AG04450 (cell line): ENCODE measurements around the gene TBP. TPM values are rescaled to one million over a fixed set of nuclear protein-coding genes. Genes with fewer than 3 reads are reported as not detected.

Source experiments
- CTCF ChIA-PET: fragments of 300-600, 350-600 bp; formaldehyde crosslinking; extraction: SDS; loops from one replicate; lab custom pipeline; 2022; ENCODE audit warnings: antibody characterized with exemption, inconsistent platforms; lab: Charles Lee
- POLR2A ChIA-PET: fragments of 350-600 bp; formaldehyde crosslinking; extraction: SDS; loops from one replicate; lab custom pipeline; 2021; ENCODE audit warnings: antibody characterized with exemption, inconsistent platforms; lab: Yijun Ruan, JAX
- DNase-seq: peaks from one replicate; pipeline ENCODE4 v3.0.0-alpha.2; 2011; ENCODE audit warnings: low read depth, low spot score
- H3K27ac ChIP-seq: one replicate; pipeline ENCODE4 v1.5.1; 2012; ENCODE audit warnings: low read depth, low read length, control low read depth
- H3K27me3 ChIP-seq: one replicate; pipeline ENCODE4 v1.6.0; 2012; ENCODE audit warnings: low read length; ENCODE audit not compliant: control insufficient read depth, insufficient read depth
- H3K4me3 ChIP-seq: 2 replicates; pipeline ENCODE4 v1.5.1; 2011; ENCODE audit warnings: mild to moderate bottlenecking, low read depth, low read length, control low read depth
- H3K9me3 ChIP-seq: 2 replicates; pipeline ENCODE4 v1.5.1; 2012; ENCODE audit warnings: low read length; ENCODE audit not compliant: control insufficient read depth, insufficient read depth
- polyA plus RNA-seq: library from polyadenylated mRNA; depleted of rRNA; stranded (reverse); fragments of >200 nt; gene quantifications from 2 replicates; pipeline ENCODE4 v1.2.3, GENCODE V29; 2011
- TF ChIP-seq, protein P1 (sequence below): IDR thresholded peaks from 2 replicates; pipeline ENCODE4 v1.5.1; 2011; ENCODE audit warnings: low read depth, low read length, control low read depth, inconsistent platforms

Gene TBP
- polyA plus RNA-seq, 1 experiment: 14.3 TPM

DNA sequence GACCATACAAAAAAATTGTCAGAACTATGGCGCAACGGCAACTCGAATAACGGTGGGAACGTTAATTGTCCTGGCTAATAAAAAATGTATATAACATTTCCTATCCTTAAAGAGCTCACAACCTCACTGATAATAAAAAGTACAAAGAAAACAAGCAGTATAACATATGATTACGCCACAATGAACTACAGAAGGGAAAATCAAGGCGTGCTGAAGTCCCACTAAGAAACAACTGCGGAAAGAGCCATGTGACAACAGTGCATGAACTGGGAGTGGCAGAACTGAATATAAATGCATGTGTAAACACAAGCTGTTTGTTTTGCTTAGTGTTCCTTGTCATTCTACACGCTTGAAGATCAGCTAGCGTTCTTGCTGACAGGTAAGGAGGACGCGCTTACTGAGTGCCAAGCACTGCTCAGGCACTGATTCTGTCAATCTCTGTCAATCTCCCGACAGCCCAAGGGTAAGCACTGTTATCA, 596 bp upstream of the TBP start:
- TF ChIP-seq, protein P1, sequence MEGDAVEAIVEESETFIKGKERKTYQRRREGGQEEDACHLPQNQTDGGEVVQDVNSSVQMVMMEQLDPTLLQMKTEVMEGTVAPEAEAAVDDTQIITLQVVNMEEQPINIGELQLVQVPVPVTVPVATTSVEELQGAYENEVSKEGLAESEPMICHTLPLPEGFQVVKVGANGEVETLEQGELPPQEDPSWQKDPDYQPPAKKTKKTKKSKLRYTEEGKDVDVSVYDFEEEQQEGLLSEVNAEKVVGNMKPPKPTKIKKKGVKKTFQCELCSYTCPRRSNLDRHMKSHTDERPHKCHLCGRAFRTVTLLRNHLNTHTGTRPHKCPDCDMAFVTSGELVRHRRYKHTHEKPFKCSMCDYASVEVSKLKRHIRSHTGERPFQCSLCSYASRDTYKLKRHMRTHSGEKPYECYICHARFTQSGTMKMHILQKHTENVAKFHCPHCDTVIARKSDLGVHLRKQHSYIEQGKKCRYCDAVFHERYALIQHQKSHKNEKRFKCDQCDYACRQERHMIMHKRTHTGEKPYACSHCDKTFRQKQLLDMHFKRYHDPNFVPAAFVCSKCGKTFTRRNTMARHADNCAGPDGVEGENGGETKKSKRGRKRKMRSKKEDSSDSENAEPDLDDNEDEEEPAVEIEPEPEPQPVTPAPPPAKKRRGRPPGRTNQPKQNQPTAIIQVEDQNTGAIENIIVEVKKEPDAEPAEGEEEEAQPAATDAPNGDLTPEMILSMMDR: no peak
- Histone ChIP-seq H3K4me3 (peak overlapping the region; percentile 99), H3K27me3 (no peaks in the 10 kb centered on the region), H3K9me3 (peaks cover 3% of the 10 kb centered on the region; the same call in 1 of the 2 replicates), H3K27ac (peak overlapping the region; percentile 96)
- POLR2A ChIA-PET: interaction anchor here (0.7 to 1.0 kb wide), 3 partner anchors 8 to 441 kb away, joined by 3 to 7 read pairs (median 4); partner anchors contain the start of gene PDCD2
- no peak for DNase-seq
- CTCF ChIA-PET: interaction anchor here (1.6 kb wide), 1 partner anchor 23 kb away, joined by 7 read pairs; no protein-coding TSS in a partner anchor

DNA sequence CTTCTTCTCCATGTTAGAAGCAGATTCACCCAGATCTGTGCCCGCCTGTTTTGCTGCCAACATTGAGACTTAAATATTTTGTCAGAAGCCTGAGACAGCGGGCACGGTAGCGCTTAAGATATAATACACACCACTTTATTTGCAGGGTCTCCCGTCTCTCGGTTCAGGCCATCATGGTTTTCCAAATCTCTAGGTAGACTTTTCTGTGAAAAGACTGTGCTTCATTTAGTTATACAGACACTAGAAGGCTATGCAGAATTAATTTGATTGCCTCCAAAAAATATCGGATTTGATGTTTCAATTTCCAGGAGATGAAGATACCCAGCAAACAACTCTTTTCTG, 598 bp downstream of the TBP start:
- TF ChIP-seq, protein P1: no peak
- H3K27ac ChIP-seq: peak overlapping the region; percentile 69
- CTCF ChIA-PET: no interaction called here
- POLR2A ChIA-PET: no interaction called here
- DNase-seq: no peak
- peaks cover 3% of the 10 kb centered on the region; the same call in 1 of the 2 replicates for H3K9me3 ChIP-seq
- no peaks in the 10 kb centered on the region for H3K27me3 ChIP-seq
- peak overlapping the region; percentile 99 for H3K4me3 ChIP-seq

DNA sequence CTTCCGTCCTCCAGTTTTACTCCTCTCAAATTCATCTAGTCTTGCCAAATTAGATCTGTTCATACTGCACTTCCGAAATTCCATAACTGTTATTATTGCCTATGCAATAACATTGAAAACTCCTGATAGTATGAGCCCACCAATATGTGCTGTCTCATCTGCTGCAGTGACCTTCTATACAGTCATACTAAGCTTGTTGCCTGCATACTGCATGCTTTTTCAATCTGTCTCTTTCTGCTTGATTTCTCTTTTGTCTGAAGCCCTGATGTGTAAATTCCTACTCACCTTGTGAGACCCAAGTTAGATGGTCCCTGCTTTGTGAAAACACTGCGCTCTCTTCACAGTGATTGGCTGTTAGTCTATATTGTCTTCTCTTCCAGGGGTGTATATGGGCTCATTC, 1.1 kb downstream of the TBP start:
- TF ChIP-seq, protein P1: no peak
- Histone ChIP-seq H3K27me3 (no peaks in the 10 kb centered on the region), H3K9me3 (peaks cover 3% of the 10 kb centered on the region; the same call in 1 of the 2 replicates), H3K4me3 (peak overlapping the region; percentile 99), H3K27ac (no peak overlapping the region)
- DNase-seq: no peak
- ChIA-PET CTCF (interaction anchor here (1.4 kb wide), 1 partner anchor 29 kb away, joined by 5 read pairs; the partner anchor contains the start of gene PDCD2), POLR2A (no interaction called here)

DNA sequence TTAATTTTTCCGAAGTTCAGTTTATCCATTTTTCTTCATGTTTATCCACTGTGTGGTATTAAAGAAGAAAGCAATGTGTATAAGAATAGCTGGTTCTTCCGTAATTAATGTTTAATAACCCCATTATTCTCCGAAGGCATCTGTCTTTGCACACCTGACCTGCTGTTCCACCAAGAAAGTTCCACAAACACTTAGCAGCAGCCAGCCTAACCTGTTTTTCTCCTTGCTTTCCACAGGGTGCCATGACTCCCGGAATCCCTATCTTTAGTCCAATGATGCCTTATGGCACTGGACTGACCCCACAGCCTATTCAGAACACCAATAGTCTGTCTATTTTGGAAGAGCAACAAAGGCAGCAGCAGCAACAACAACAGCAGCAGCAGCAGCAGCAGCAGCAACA, 7.4 kb downstream of the TBP start:
- ChIA-PET POLR2A (no interaction called here), CTCF (interaction anchor here (0.6 kb wide), 1 partner anchor 730 kb away, joined by 3 read pairs; no protein-coding TSS in a partner anchor)
- Histone ChIP-seq H3K27ac (no peak overlapping the region), H3K4me3 (no peak overlapping the region), H3K9me3 (no peaks in the 10 kb centered on the region), H3K27me3 (no peaks in the 10 kb centered on the region)
- DNase-seq: no peak
- TF ChIP-seq, protein P1: no peak

DNA sequence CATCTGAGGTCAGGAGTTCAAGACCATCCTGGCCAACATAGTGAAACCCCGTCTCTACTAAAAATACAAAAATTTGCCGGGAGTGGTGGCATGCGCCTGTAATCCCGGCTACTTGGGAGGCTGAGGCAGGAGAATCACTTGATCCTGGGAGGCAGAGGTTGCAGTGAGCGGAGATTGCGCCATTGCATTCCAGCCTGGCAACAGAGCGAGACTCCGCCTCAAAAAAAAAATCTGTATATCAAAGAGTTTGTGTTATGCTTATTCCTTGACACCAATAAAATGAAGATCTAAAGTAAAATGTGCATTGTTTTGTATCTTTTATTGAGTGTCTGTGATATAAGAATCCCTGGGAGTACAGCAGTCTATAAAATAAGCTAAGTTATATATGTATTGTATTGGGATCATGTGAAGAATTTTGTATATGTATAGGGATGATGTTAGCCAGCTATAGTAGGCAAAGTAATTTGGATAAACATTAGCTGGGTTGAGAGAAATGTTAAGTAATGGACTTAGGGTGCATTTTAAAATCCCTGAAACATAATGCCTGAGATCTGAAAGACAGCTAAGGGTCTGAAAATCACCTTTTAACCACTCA, 10.9 kb downstream of the TBP start:
- Histone ChIP-seq H3K27ac (no peak overlapping the region), H3K27me3 (no peaks in the 10 kb centered on the region), H3K9me3 (no peaks in the 10 kb centered on the region), H3K4me3 (no peak overlapping the region)
- DNase-seq: no peak
- TF ChIP-seq, protein P1: no peak
- CTCF ChIA-PET: interaction anchor here (1.0 to 1.2 kb wide), 2 partner anchors 19 to 35 kb away, joined by 3 to 6 read pairs; no protein-coding TSS in a partner anchor
- POLR2A ChIA-PET: no interaction called here
